HFFc6 (cell line): ENCODE measurements around the gene SALL4. TPM values are rescaled to one million over a fixed set of nuclear protein-coding genes. Genes with fewer than 3 reads are reported as not detected.
"Not testable (repeated sequence)": the region's sequence is repeated elsewhere in the genome, so short reads cannot be mapped to it uniquely, and the experiment has no call there.

ENCODE experiments used
- DNase-seq: peaks from one replicate; pipeline ENCODE4 v3.0.0-alpha.2; 2018
- H3K27ac Mint-ChIP-seq: 2 replicates; pipeline ENCODE4 v1.8.0; 2020; ENCODE audit warnings: mild to moderate bottlenecking, mixed read lengths
- H3K27me3 Mint-ChIP-seq: 2 replicates; pipeline ENCODE4 v1.8.0; 2021; ENCODE audit warnings: mild to moderate bottlenecking, moderate library complexity, mixed read lengths; ENCODE audit not compliant: insufficient read depth
- H3K36me3 Mint-ChIP-seq: 2 replicates; pipeline ENCODE4 v1.8.0; 2021; ENCODE audit warnings: low read depth, mixed read lengths
- H3K4me1 Mint-ChIP-seq: 2 replicates; pipeline ENCODE4 v1.8.0; 2020; ENCODE audit warnings: low read depth, mixed read lengths
- H3K4me3 Mint-ChIP-seq: 2 replicates; pipeline ENCODE4 v1.8.0; 2020; ENCODE audit warnings: mild to moderate bottlenecking, moderate library complexity, mixed read lengths
- H3K9me3 Mint-ChIP-seq: 2 replicates; pipeline ENCODE4 v1.8.0; 2020; ENCODE audit warnings: mild to moderate bottlenecking, mixed read lengths
- total RNA-seq, 6 experiments: library from RNA; stranded (reverse); fragmentation: NEBNext Ultra II Directional; extraction: Animal tissue kit (Norgen Biotek cat#: 25700); gene quantifications; 2 replicates in 1 of 6; 3 replicates in 5 of 6; pipeline ENCODE4 v1.2.3, GENCODE V29; 2021
- TF ChIP-seq, protein P1 (sequence below): fragments of 200-600 bp; sonication (generic); IDR thresholded peaks from 2 replicates; pipeline ENCODE4 v1.5.0; 2021; ENCODE audit warnings: antibody characterized with exemption, mild to moderate bottlenecking

SALL4 gene
- total RNA-seq, 6 experiments from 2014 or later, result 0.29 to 0.81 (median 0.36) TPM

DNA sequence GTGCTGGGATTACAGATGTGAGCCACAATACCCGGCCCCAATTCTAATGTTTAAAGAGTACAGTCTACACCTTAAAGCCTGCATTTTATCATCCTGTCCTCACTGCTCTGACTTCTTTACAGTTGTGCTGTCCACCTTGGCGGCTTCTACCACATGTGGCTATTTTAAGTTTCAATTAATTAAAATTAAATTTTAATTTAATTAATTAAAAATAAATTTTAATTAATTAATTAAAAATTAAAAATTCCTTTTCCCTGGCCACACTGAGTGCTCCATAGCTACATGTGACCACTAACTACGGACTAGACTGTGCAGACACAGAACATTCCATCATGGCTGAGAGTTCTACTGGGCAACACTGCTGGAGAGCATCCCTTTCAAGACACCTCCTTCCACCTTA lies 61.5 kb downstream of the SALL4 start:
- Mint-ChIP-seq H3K27me3 (no peaks in the 10 kb centered on the region; the same call in none of the 2 replicates), H3K4me3 (no peak overlapping the region), H3K36me3 (peaks cover 4% of the 10 kb centered on the region), H3K27ac (no peak overlapping the region), H3K9me3 (no peaks in the 10 kb centered on the region), H3K4me1 (peaks cover 24% of the 10 kb centered on the region)
- TF ChIP-seq, protein P1, sequence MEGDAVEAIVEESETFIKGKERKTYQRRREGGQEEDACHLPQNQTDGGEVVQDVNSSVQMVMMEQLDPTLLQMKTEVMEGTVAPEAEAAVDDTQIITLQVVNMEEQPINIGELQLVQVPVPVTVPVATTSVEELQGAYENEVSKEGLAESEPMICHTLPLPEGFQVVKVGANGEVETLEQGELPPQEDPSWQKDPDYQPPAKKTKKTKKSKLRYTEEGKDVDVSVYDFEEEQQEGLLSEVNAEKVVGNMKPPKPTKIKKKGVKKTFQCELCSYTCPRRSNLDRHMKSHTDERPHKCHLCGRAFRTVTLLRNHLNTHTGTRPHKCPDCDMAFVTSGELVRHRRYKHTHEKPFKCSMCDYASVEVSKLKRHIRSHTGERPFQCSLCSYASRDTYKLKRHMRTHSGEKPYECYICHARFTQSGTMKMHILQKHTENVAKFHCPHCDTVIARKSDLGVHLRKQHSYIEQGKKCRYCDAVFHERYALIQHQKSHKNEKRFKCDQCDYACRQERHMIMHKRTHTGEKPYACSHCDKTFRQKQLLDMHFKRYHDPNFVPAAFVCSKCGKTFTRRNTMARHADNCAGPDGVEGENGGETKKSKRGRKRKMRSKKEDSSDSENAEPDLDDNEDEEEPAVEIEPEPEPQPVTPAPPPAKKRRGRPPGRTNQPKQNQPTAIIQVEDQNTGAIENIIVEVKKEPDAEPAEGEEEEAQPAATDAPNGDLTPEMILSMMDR, result no peak
- DNase-seq, result no peak

GRCh38 chr20:51740308-51740707 lies 62.0 kb downstream of the SALL4 start:
- not testable (repeated sequence) for H3K27me3 Mint-ChIP-seq, DNase-seq, H3K27ac Mint-ChIP-seq, H3K36me3 Mint-ChIP-seq, H3K4me3 Mint-ChIP-seq, H3K9me3 Mint-ChIP-seq
- peaks cover 26% of the 10 kb centered on the region for H3K4me1 Mint-ChIP-seq

- TF ChIP-seq, protein P1, result no peak
- Mint-ChIP-seq H3K4me3 (no peak overlapping the region), H3K27ac (no peak overlapping the region), H3K9me3 (no peaks in the 10 kb centered on the region), H3K4me1 (peaks cover 25% of the 10 kb centered on the region), H3K27me3 (peaks cover 2% of the 10 kb centered on the region; the same call in 1 of the 2 replicates), H3K36me3 (no peaks in the 10 kb centered on the region)
- no peak for DNase-seq
These were observed 62.5 kb downstream of the SALL4 start for GRCh38 chr20:51739722-51740249.

DNA sequence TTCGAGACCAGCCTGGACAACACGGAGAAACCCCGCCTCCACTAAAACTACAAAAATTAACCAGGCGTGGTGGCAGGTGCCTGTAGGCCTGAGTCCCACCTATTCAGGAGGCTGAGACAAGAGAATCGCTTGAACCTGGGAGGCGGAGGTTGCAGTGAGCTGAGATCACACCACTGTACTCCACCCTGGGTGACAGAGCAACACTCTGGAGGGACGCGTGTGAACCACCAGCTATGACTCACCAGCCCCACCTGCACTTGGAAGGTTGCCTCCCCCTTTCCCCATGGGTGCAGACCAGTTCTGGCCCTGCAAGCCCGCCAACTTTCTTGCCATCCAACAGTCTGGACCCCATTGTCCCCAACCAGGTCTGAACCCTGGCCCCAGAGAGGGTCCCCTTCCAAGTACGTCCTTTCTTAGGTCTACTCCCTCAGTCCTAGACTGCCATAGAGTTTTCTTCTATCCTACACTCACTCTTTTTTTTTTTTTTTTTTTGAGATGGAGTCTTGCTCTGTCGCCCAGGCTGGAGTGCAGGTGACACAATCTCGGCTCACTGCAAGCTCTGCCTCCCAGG lies 63.4 kb downstream of the SALL4 start:
- peaks cover 2% of the 10 kb centered on the region; the same call in 1 of the 2 replicates for H3K27me3 Mint-ChIP-seq
- no peaks in the 10 kb centered on the region for H3K36me3 Mint-ChIP-seq
- TF ChIP-seq, protein P1, result no peak
- H3K4me3 Mint-ChIP-seq, result no peak overlapping the region
- H3K27ac Mint-ChIP-seq, result no peak overlapping the region
- no peaks in the 10 kb centered on the region for H3K9me3 Mint-ChIP-seq
- peaks cover 19% of the 10 kb centered on the region for H3K4me1 Mint-ChIP-seq
- DNase-seq, result no peak

DNA sequence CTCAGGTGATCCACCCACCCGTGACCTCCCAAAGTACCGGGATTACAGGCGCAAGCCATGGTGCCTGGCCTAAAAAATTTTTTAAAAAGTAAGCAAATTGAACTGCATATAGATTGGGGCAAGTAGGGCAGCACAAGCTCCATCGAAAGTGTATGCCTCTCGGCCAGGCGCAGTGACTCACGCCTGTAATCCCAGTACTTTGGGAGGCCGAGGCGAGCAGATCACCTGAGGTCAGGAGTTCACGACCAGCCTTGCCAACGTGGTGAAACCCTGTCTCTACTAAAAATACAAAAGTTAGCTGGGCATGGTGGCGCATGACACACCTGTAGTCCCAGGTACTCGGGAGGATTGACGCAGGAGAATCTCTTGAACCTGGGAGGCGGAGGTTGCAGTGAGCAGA lies 64.1 kb downstream of the SALL4 start:
- H3K4me3 Mint-ChIP-seq, H3K36me3 Mint-ChIP-seq, H3K27ac Mint-ChIP-seq, H3K27me3 Mint-ChIP-seq, DNase-seq, H3K9me3 Mint-ChIP-seq: not testable (repeated sequence)
- H3K4me1 Mint-ChIP-seq, result peaks cover 19% of the 10 kb centered on the region

DNA sequence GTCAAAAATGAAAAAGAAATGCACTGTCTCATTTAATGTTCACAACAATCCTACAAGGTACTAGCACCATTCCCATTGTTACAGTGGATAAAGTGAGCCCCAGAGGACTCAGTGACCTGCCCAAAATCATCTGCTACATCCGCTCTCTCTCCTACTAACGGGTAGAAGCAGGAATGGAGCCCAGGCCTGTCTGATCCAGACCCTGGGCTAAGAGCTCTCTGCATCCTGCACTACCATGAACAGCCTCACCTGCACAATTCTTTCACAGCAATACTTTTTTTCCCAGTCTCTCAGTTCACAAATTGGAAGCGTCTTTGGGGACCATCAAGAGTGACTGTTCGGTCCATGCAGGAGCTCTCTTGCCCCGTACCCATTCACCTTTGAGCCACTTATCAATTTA lies 65.4 kb downstream of the SALL4 start:
- no peak overlapping the region for H3K4me3 Mint-ChIP-seq
- H3K9me3 Mint-ChIP-seq, result no peaks in the 10 kb centered on the region
- no peak for DNase-seq
- H3K36me3 Mint-ChIP-seq, result no peaks in the 10 kb centered on the region
- peaks cover 2% of the 10 kb centered on the region; the same call in 1 of the 2 replicates for H3K27me3 Mint-ChIP-seq
- peaks cover 14% of the 10 kb centered on the region for H3K4me1 Mint-ChIP-seq
- TF ChIP-seq, protein P1, result no peak
- H3K27ac Mint-ChIP-seq, result no peak overlapping the region
